ENCODE results near the gene PRKG1.

The PRKG1 gene

GRCh38 chr10:52220947-52221346 lies 1146.7 kb downstream of the PRKG1 start:
- no peak overlapping the region for H3K18ac ChIP-seq (ENCODE audit: low read length)
- H2BK5ac ChIP-seq (ENCODE audit: low read length): no peak overlapping the region
- H4K8ac ChIP-seq (ENCODE audit: low read depth, low read length): no peak overlapping the region
- no peaks in the 10 kb centered on the region for H3K27me3 ChIP-seq (ENCODE audit: insufficient read depth, low read length, poor library complexity)
- no peak overlapping the region for H2BK120ac ChIP-seq (ENCODE audit: low read depth, low read length)
- H3K23ac ChIP-seq (ENCODE audit: low read length): no peak overlapping the region
- H3K27ac ChIP-seq (ENCODE audit: low read depth, low read length): no peak overlapping the region
- no CpG with 5 or more reads among the region's 3 CpGs for WGBS (ENCODE audit: extremely low coverage, insufficient coverage, low lambda C conversion rate)
- no peaks in the 10 kb centered on the region for H3K79me1 ChIP-seq (ENCODE audit: low read length)
- DNase-seq: no peak
- H3K4me1 ChIP-seq (ENCODE audit: control insufficient read depth, low read depth, low read length): no peaks in the 10 kb centered on the region
- H3K4me2 ChIP-seq (ENCODE audit: low read length): no peak overlapping the region
- H3K56ac ChIP-seq (ENCODE audit: low read length): no peak overlapping the region
- H3K79me2 ChIP-seq (ENCODE audit: control insufficient read depth, insufficient read depth, low read length): no peaks in the 10 kb centered on the region
- no peak overlapping the region for H4K5ac ChIP-seq (ENCODE audit: low read length)
- no peak overlapping the region for H2BK15ac ChIP-seq (replicated peaks; ENCODE audit: low read depth)
- H3K9ac ChIP-seq (ENCODE audit: low read length): no peak overlapping the region
- H2AK5ac ChIP-seq (ENCODE audit: low read length): no peak overlapping the region
- no peak overlapping the region for H3K4me3 ChIP-seq (ENCODE audit: low read length)
- no peak overlapping the region for H3K4ac ChIP-seq (ENCODE audit: low read depth, low read length)
- no peaks in the 10 kb centered on the region for H3K36me3 ChIP-seq (ENCODE audit: control insufficient read depth, insufficient read depth, low read length)

- no peak overlapping the region for H3K23ac ChIP-seq (ENCODE audit: low read length)
- no peak overlapping the region for H3K18ac ChIP-seq (ENCODE audit: low read length)
- H2BK5ac ChIP-seq (ENCODE audit: low read length): no peak overlapping the region
- no peaks in the 10 kb centered on the region for H3K4me1 ChIP-seq (ENCODE audit: control insufficient read depth, low read depth, low read length)
- no peak overlapping the region for H3K9ac ChIP-seq (ENCODE audit: low read length)
- H3K4me3 ChIP-seq (ENCODE audit: low read length): no peak overlapping the region
- no peak overlapping the region for H4K8ac ChIP-seq (ENCODE audit: low read depth, low read length)
- H3K36me3 ChIP-seq (ENCODE audit: control insufficient read depth, insufficient read depth, low read length): no peaks in the 10 kb centered on the region
- H3K4ac ChIP-seq (ENCODE audit: low read depth, low read length): no peak overlapping the region
- H4K5ac ChIP-seq (ENCODE audit: low read length): no peak overlapping the region
- no peaks in the 10 kb centered on the region for H3K79me1 ChIP-seq (ENCODE audit: low read length)
- no peak overlapping the region for H2AK5ac ChIP-seq (ENCODE audit: low read length)
- H3K56ac ChIP-seq (ENCODE audit: low read length): no peak overlapping the region
- no peaks in the 10 kb centered on the region for H3K27me3 ChIP-seq (ENCODE audit: insufficient read depth, low read length, poor library complexity)
- H3K27ac ChIP-seq (ENCODE audit: low read depth, low read length): no peak overlapping the region
- no peaks in the 10 kb centered on the region for H3K79me2 ChIP-seq (ENCODE audit: control insufficient read depth, insufficient read depth, low read length)
- no peak overlapping the region for H2BK120ac ChIP-seq (ENCODE audit: low read depth, low read length)
- H2BK15ac ChIP-seq (replicated peaks; ENCODE audit: low read depth): no peak overlapping the region
- DNase-seq: no peak
- WGBS (ENCODE audit: extremely low coverage, insufficient coverage, low lambda C conversion rate): no CpG with 5 or more reads among the region's 4 CpGs
- no peak overlapping the region for H3K4me2 ChIP-seq (ENCODE audit: low read length)
These were observed 1147.6 kb downstream of the PRKG1 start for GRCh38 chr10:52221923-52222322.

GRCh38 chr10:52226197-52226847 lies 1152.0 kb downstream of the PRKG1 start:
- Histone ChIP-seq H3K27me3 (ENCODE audit: insufficient read depth, low read length, poor library complexity) (no peaks in the 10 kb centered on the region), H3K56ac (ENCODE audit: low read length) (no peak overlapping the region), H2BK15ac (replicated peaks; ENCODE audit: low read depth) (no peak overlapping the region), H3K4me1 (ENCODE audit: control insufficient read depth, low read depth, low read length) (no peaks in the 10 kb centered on the region), H3K9ac (ENCODE audit: low read length) (no peak overlapping the region), H2BK120ac (ENCODE audit: low read depth, low read length) (no peak overlapping the region), H3K4me3 (ENCODE audit: low read length) (no peak overlapping the region), H3K27ac (ENCODE audit: low read depth, low read length) (no peak overlapping the region), H4K5ac (ENCODE audit: low read length) (no peak overlapping the region), H3K18ac (ENCODE audit: low read length) (no peak overlapping the region), H3K4me2 (ENCODE audit: low read length) (no peak overlapping the region), H4K8ac (ENCODE audit: low read depth, low read length) (no peak overlapping the region), H3K36me3 (ENCODE audit: control insufficient read depth, insufficient read depth, low read length) (no peaks in the 10 kb centered on the region), H3K23ac (ENCODE audit: low read length) (no peak overlapping the region), H2AK5ac (ENCODE audit: low read length) (no peak overlapping the region), H3K79me1 (ENCODE audit: low read length) (no peaks in the 10 kb centered on the region), H3K4ac (ENCODE audit: low read depth, low read length) (no peak overlapping the region), H2BK5ac (ENCODE audit: low read length) (no peak overlapping the region), H3K79me2 (ENCODE audit: control insufficient read depth, insufficient read depth, low read length) (no peaks in the 10 kb centered on the region)
- WGBS (ENCODE audit: extremely low coverage, insufficient coverage, low lambda C conversion rate): no CpG with 5 or more reads among the region's 1 CpG
- no peak for DNase-seq

GRCh38 chr10:52228556-52228955 lies 1154.3 kb downstream of the PRKG1 start:
- Histone ChIP-seq H3K4ac (ENCODE audit: low read depth, low read length) (no peak overlapping the region), H3K79me1 (ENCODE audit: low read length) (no peaks in the 10 kb centered on the region), H3K4me3 (ENCODE audit: low read length) (no peak overlapping the region), H2BK15ac (replicated peaks; ENCODE audit: low read depth) (no peak overlapping the region), H3K27me3 (ENCODE audit: insufficient read depth, low read length, poor library complexity) (no peaks in the 10 kb centered on the region), H4K8ac (ENCODE audit: low read depth, low read length) (no peak overlapping the region), H2BK120ac (ENCODE audit: low read depth, low read length) (no peak overlapping the region), H3K56ac (ENCODE audit: low read length) (no peak overlapping the region), H3K79me2 (ENCODE audit: control insufficient read depth, insufficient read depth, low read length) (no peaks in the 10 kb centered on the region), H3K27ac (ENCODE audit: low read depth, low read length) (no peak overlapping the region), H3K23ac (ENCODE audit: low read length) (no peak overlapping the region), H2AK5ac (ENCODE audit: low read length) (no peak overlapping the region), H3K4me2 (ENCODE audit: low read length) (no peak overlapping the region), H2BK5ac (ENCODE audit: low read length) (no peak overlapping the region), H3K36me3 (ENCODE audit: control insufficient read depth, insufficient read depth, low read length) (no peaks in the 10 kb centered on the region), H3K9ac (ENCODE audit: low read length) (no peak overlapping the region), H4K5ac (ENCODE audit: low read length) (no peak overlapping the region), H3K18ac (ENCODE audit: low read length) (no peak overlapping the region), H3K4me1 (ENCODE audit: control insufficient read depth, low read depth, low read length) (no peaks in the 10 kb centered on the region)
- no CpG with 5 or more reads among the region's 2 CpGs for WGBS (ENCODE audit: extremely low coverage, insufficient coverage, low lambda C conversion rate)
- no peak for DNase-seq

GRCh38 chr10:52229291-52229931 lies 1155.1 kb downstream of the PRKG1 start:
- Histone ChIP-seq H3K4me1 (ENCODE audit: control insufficient read depth, low read depth, low read length) (no peaks in the 10 kb centered on the region), H4K8ac (ENCODE audit: low read depth, low read length) (no peak overlapping the region), H2BK5ac (ENCODE audit: low read length) (no peak overlapping the region), H3K27ac (ENCODE audit: low read depth, low read length) (no peak overlapping the region), H3K4me2 (ENCODE audit: low read length) (no peak overlapping the region), H2BK120ac (ENCODE audit: low read depth, low read length) (no peak overlapping the region), H4K5ac (ENCODE audit: low read length) (no peak overlapping the region), H3K4ac (ENCODE audit: low read depth, low read length) (no peak overlapping the region), H2AK5ac (ENCODE audit: low read length) (no peak overlapping the region), H3K36me3 (ENCODE audit: control insufficient read depth, insufficient read depth, low read length) (no peaks in the 10 kb centered on the region), H3K9ac (ENCODE audit: low read length) (no peak overlapping the region), H3K79me2 (ENCODE audit: control insufficient read depth, insufficient read depth, low read length) (no peaks in the 10 kb centered on the region), H3K23ac (ENCODE audit: low read length) (no peak overlapping the region), H3K79me1 (ENCODE audit: low read length) (no peaks in the 10 kb centered on the region), H3K27me3 (ENCODE audit: insufficient read depth, low read length, poor library complexity) (no peaks in the 10 kb centered on the region), H2BK15ac (replicated peaks; ENCODE audit: low read depth) (no peak overlapping the region), H3K4me3 (ENCODE audit: low read length) (no peak overlapping the region), H3K18ac (ENCODE audit: low read length) (no peak overlapping the region), H3K56ac (ENCODE audit: low read length) (no peak overlapping the region)
- no peak for DNase-seq
- no CpG with 5 or more reads among the region's 2 CpGs for WGBS (ENCODE audit: extremely low coverage, insufficient coverage, low lambda C conversion rate)
